GM12878 (cell line): ENCODE results near the gene NT5DC3. TPM values are rescaled to one million over a fixed set of nuclear protein-coding genes. Genes with fewer than 3 reads are reported as not detected.

Experiments used
- ATAC-seq: fragments of 200-7000 bp; cut with Tn5 transposase; 3 replicates; pipeline ENCODE4 v1.9.1; 2020; ENCODE audit warnings: mild to moderate bottlenecking, moderate library complexity
- BruUV-seq: library from RNA; stranded (reverse); fragments of 400-500 nt; replicated peaks from 2 replicates; lab custom pipeline; 2021; lab: Mats Ljungman, UMichigan
- CTCF ChIA-PET: fragments of 300-600 bp; sonication (Branson Sonifier 250); formaldehyde crosslinking; extraction: SDS; loops from one replicate; lab custom pipeline; 2021; ENCODE audit warnings: inconsistent platforms; lab: Yijun Ruan, JAX
- POLR2A ChIA-PET: fragments of 350-600 bp; formaldehyde crosslinking; extraction: SDS; loops from one replicate; lab custom pipeline; 2021; ENCODE audit warnings: inconsistent platforms; lab: Charles Lee
- RAD21 ChIA-PET: fragments of 300-600 bp; sonication (Branson Sonifier 250); formaldehyde crosslinking; loops from one replicate; lab custom pipeline; 2023; ENCODE audit warnings: antibody characterized with exemption; ENCODE audit not compliant: unreplicated experiment; lab: Charles Lee
- SMC1A ChIA-PET: fragments of 300-600 bp; sonication (Branson Sonifier 250); formaldehyde crosslinking; loops from one replicate; lab custom pipeline; 2023; ENCODE audit not compliant: unreplicated experiment, uncharacterized antibody; lab: Charles Lee
- DNase-seq: peaks from one replicate; pipeline ENCODE4 v3.0.0-alpha.2; 2011; ENCODE audit warnings: low read depth, low spot score
- FAIRE-seq: peaks from 3 replicates; lab custom pipeline; 2011; peaks lifted over from hg19 to GRCh38; lab: Jason Lieb, UNC
- H2AFZ ChIP-seq: 2 replicates; pipeline ENCODE4 v1.6.0; 2011; ENCODE audit warnings: low read depth, low read length, control low read depth; ENCODE audit not compliant: control insufficient read depth
- H3K27ac ChIP-seq: 2 replicates; pipeline ENCODE4 v1.5.1; 2011; ENCODE audit warnings: control low read depth; ENCODE audit not compliant: control insufficient read depth, insufficient read depth
- H3K27me3 ChIP-seq, 2 experiments: replicated peaks in 1 of 2; 2 replicates each; pipeline versions ENCODE4 v1.6.0 to v1.6.1; 2011; ENCODE audit warnings: low read length in 1 of 2; ENCODE audit not compliant: control insufficient read depth in 2 of 2, insufficient read depth in 2 of 2
- H3K36me3 ChIP-seq, 2 experiments: 2 replicates each; pipeline ENCODE4 v1.5.1; 2011; ENCODE audit warnings: low read length in 1 of 2; ENCODE audit not compliant: control insufficient read depth in 2 of 2, insufficient read depth in 2 of 2
- H3K4me1 ChIP-seq: 2 replicates; pipeline ENCODE4 v1.6.1; 2011; ENCODE audit warnings: mild to moderate bottlenecking, low read length, moderate library complexity, mixed read lengths; ENCODE audit not compliant: control insufficient read depth, insufficient read depth
- H3K4me2 ChIP-seq: 2 replicates; pipeline ENCODE4 v1.6.0; 2011; ENCODE audit warnings: control low read depth; ENCODE audit not compliant: control insufficient read depth, insufficient read depth
- H3K4me3 ChIP-seq: fragments of 200-600 bp; sonication (generic); 2 replicates; pipeline ENCODE4 v1.5.1; 2016
- H3K79me2 ChIP-seq: 2 replicates; pipeline ENCODE4 v1.6.0; 2011; ENCODE audit warnings: low read length; ENCODE audit not compliant: control insufficient read depth, insufficient read depth
- H3K9ac ChIP-seq: 2 replicates; pipeline ENCODE4 v1.8.0; 2011; ENCODE audit warnings: low read length, control low read depth, mixed read lengths; ENCODE audit not compliant: control insufficient read depth, insufficient read depth
- H3K9me3 ChIP-seq: replicated peaks from 3 replicates; pipeline ENCODE4 v1.5.1; 2011; ENCODE audit warnings: mild to moderate bottlenecking, low read length; ENCODE audit not compliant: control insufficient read depth, insufficient read depth
- H4K20me1 ChIP-seq: 2 replicates; pipeline ENCODE4 v1.6.0; 2011; ENCODE audit not compliant: control insufficient read depth, insufficient read depth
- CEBPZ ChIP-seq: fragments of 150-350 bp; IDR thresholded peaks from 2 replicates; pipeline ENCODE4 v1.6.1; 2016; ENCODE audit warnings: low read depth, low read length
- DPF2 ChIP-seq: fragments of 450-650 bp; IDR thresholded peaks from 2 replicates; pipeline ENCODE4 v1.6.1; 2017; ENCODE audit warnings: mild to moderate bottlenecking
- FOXM1 ChIP-seq: IDR thresholded peaks from 2 replicates; pipeline ENCODE4 v1.6.1; 2012; ENCODE audit warnings: low read depth, mild to moderate bottlenecking, inconsistent platforms, low read length, moderate library complexity
- JUND ChIP-seq: IDR thresholded peaks from 2 replicates; pipeline ENCODE4 v1.6.1; 2012; ENCODE audit warnings: low read depth, mild to moderate bottlenecking, low read length, improper control_type of control experiment, moderate library complexity
- NFYA ChIP-seq: IDR thresholded peaks from 2 replicates; pipeline ENCODE4 v1.6.1; 2011; ENCODE audit warnings: low read depth, mild to moderate bottlenecking, low read length, improper control_type of control experiment, borderline replicate concordance
- PAX5 ChIP-seq: IDR thresholded peaks from 2 replicates; pipeline ENCODE4 v1.6.1; 2011; ENCODE audit warnings: low read depth, low read length, borderline replicate concordance
- TARDBP ChIP-seq: IDR thresholded peaks from 2 replicates; pipeline ENCODE4 v1.6.1; 2016; ENCODE audit warnings: borderline replicate concordance
- ZZZ3 ChIP-seq: IDR thresholded peaks from 2 replicates; pipeline ENCODE4 v1.6.1; 2011; ENCODE audit warnings: low read depth; ENCODE audit not compliant: control insufficient read depth, insufficient read length
- WGBS: methylation state at CpG from one replicate; pipeline ENCODE4 v1.1.6; 2016; ENCODE audit warnings: low lambda C conversion rate; ENCODE audit not compliant: insufficient replicate concordance, insufficient coverage; ENCODE audit errors: missing lambda C conversion rate; 5-methylcytosine and 5-hydroxymethylcytosine counted together
- in situ Hi-C: fragments of 300-500 bp; cut with MboI; formaldehyde crosslinking; loops from 9 replicates; pipeline ENCODE4 v1.14.3; 2018; ENCODE audit warnings: mixed read lengths
- intact Hi-C: fragments of 100-400 bp; cut with micrococcal nuclease; formaldehyde crosslinking; loops from one replicate; pipeline ENCODE4 v1.14.2; 2022; ENCODE audit not compliant: unreplicated experiment
- polyA plus RNA-seq, 11 experiments: library from polyadenylated mRNA; depleted of rRNA in 4 of 11; unstranded in 6 of 11; stranded (reverse) in 5 of 11; fragments of >200 nt; fragmentation: Nextera tagmentation in 4 of 11; fragmentation: Illumina TruSeq in 1 of 11; extraction: Ambion mirVana in 4 of 11; extraction: Trizol in 1 of 11; gene quantifications; 1 replicate in 1 of 11; 2 replicates in 10 of 11; pipeline versions ENCODE4 v1.2.1 to v1.2.3, GENCODE V29; 2011 to 2016; ENCODE audit warnings: inconsistent platforms in 2 of 11, missing spikeins in 2 of 11, low read depth in 1 of 11
- total RNA-seq, 4 experiments: library from RNA; depleted of rRNA in 3 of 4; stranded (reverse); fragments of >200 nt in 3 of 4; fragmentation: Illumina TruSeq in 1 of 4; extraction: Trizol in 1 of 4; gene quantifications; 2 replicates each; pipeline versions ENCODE4 v1.2.1 to v1.2.3, GENCODE V29; 2013 to 2021

Gene NT5DC3
- total and polyA plus RNA-seq, 10 of the 15 experiments (the other 5 are each of a cell fraction or from before 2014, with no cell fraction given): 2.0 to 12.4 (median 5.9) TPM

GRCh38 chr12:103751600-103751999 is 89.4 kb downstream of the NT5DC3 start:
- Histone ChIP-seq H3K9me3 (no peaks in the 10 kb centered on the region), H4K20me1 (no peaks in the 10 kb centered on the region; the same call in 1 of the 2 replicates), H3K9ac (no peak overlapping the region), H3K4me1 (no peaks in the 10 kb centered on the region), H3K27me3 (no peaks in the 10 kb centered on the region), H3K4me2 (no peak overlapping the region), H3K79me2 (no peaks in the 10 kb centered on the region), H3K4me3 (no peak overlapping the region)
- FAIRE-seq: no peak
- DNase-seq: no peak
- POLR2A ChIA-PET: no interaction called here
- RAD21 ChIA-PET: no interaction called here
- intact Hi-C loops: no loop called here
- ATAC-seq: no peak
- no TSS peak for BruUV-seq
- no peak for TF ChIP-seq CEBPZ
- no peak for TF ChIP-seq ZZZ3
- no peak for TF ChIP-seq NFYA
- no peak for TF ChIP-seq DPF2
- TF ChIP-seq JUND: no peak
- no peak for TF ChIP-seq FOXM1
- TF ChIP-seq PAX5: no peak
- TF ChIP-seq TARDBP: no peak
- TF ChIP-seq, all 136 proteins: peak for 0
- WGBS: 50% methylated on average over 2 of the region's 2 CpGs
- H2AFZ ChIP-seq: no peak overlapping the region
- ChIA-PET CTCF (interaction anchor here (0.6 to 1.4 kb wide), 2 partner anchors 12 to 108 kb away, joined by 3 to 5 read pairs; no protein-coding TSS in a partner anchor), SMC1A (no interaction called here)
- H3K27ac ChIP-seq: no peak overlapping the region
- no peaks in the 10 kb centered on the region for H3K36me3 ChIP-seq
- in situ Hi-C loops: no loop called here
